HG02798 (cell line): Measurements from ENCODE around the gene PCDHA4.
"Not testable (repeated sequence)": the region's sequence is repeated elsewhere in the genome, so short reads cannot be mapped to it uniquely, and the experiment has no call there.

Experiments used
- ATAC-seq: cut with Tn5 transposase; IDR thresholded peaks from one replicate; pipeline ENCODE4 v1.9.1; 2021; ENCODE audit warnings: mild to moderate bottlenecking; ENCODE audit not compliant: unreplicated experiment, poor library complexity

PCDHA4 gene

GRCh38 chr5:140806834-140807775 lies at the start of gene PCDHA4:
PCDHA4 (plus strand) TSS chr5:140807068.
- ATAC-seq, result no peak

DNA sequence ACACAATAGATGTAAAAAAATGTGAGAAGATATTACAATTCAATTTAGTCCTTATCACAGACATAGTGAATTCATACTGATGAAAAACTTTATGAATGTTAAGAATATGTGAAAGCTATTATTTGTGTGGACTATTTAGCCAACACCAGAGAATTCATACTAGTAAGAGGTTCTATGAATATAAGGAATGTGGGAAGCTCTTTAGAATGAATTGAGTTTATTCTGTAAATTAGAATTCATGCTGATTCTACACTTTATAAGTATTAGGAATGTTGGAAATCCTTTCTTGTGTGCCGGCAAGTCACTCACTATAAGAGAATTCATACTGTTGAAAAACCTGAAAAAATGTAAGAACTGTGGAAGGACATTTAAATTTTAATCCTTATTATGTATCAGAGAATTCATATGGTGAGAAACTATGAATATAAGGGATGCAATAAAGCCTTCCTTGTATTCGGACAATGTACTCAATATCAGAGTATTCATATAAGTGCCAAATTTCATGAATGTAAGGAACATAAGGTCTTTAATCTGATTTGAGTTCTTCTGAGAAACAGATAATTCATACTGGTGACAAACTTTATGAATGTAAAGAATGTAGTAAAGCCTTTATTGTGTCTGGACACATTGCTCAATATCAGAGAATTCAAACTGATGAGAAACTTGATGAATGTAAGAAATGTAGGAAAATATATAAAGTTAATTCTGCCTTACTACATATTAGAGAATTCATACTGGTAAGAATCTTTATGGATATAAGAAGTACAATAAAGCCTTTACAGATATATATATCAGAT lies 42.5 kb upstream of the PCDHA4 start:
- no peak for ATAC-seq

DNA sequence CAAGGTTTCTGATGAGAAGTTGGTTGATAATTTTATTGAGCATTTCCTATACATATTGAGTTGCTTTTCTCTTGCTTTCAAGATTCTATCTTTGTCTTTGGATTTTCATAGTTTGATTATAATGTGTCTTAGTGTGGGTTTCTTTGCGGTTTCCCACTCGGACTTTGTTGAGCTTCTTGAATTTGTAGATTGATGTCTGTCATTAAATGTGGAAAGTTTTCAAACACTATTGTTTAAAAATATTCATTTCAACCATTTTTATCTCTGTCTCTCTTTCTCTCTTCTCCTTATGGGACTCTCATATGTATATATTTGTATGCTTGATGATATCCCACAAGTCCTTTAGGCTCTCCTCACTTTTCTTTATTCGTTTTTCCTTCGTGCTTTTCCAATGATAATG lies 39.4 kb upstream of the PCDHA4 start:
- no peak for ATAC-seq

- no peak for ATAC-seq
Observed at GRCh38 chr5:140780512-140780911, 26.4 kb upstream of the PCDHA4 start.

GRCh38 chr5:140785905-140786686 lies 20.8 kb upstream of the PCDHA4 start, which contains the start of gene PCDHA1:
PCDHA1 (plus strand) TSS chr5:140786140.
- ATAC-seq, result no peak

DNA sequence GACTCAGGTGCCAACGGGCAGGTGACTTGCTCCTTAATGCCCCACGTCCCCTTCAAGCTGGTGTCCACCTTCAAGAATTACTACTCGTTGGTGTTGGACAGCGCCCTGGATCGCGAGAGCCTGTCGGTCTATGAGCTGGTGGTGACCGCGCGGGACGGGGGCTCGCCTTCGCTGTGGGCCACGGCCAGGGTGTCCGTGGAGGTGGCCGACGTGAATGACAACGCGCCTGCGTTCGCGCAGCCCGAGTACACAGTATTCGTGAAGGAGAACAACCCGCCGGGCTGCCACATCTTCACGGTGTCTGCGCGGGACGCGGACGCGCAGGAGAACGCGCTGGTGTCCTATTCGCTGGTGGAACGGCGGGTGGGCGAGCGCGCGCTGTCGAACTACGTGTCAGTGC lies 19.4 kb upstream of the PCDHA4 start:
- ATAC-seq, result not testable (repeated sequence)

DNA sequence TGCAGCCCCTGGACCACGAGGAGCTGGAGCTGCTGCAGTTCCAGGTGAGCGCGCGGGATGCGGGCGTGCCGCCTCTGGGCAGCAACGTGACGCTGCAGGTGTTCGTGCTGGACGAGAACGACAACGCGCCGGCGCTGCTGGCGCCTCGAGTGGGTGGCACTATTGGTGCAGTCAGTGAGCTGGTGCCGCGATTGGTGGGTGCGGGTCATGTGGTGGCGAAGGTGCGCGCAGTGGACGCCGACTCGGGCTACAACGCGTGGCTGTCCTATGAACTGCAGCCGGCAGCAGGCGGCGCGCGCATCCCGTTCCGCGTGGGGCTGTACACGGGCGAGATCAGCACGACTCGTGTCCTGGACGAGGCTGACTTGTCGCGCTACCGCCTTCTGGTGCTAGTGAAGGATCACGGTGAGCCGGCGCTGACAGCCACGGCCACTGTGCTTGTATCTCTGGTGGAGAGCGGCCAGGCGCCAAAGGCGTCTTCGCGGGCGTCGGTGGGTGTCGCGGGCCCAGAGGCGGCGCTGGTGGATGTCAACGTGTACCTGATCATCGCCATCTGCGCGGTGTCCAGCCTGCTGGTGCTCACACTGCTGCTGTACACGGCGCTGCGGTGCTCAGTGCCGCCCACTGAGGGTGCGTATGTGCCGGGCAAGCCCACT lies 18.9 kb upstream of the PCDHA4 start:
- not testable (repeated sequence) for ATAC-seq

DNA sequence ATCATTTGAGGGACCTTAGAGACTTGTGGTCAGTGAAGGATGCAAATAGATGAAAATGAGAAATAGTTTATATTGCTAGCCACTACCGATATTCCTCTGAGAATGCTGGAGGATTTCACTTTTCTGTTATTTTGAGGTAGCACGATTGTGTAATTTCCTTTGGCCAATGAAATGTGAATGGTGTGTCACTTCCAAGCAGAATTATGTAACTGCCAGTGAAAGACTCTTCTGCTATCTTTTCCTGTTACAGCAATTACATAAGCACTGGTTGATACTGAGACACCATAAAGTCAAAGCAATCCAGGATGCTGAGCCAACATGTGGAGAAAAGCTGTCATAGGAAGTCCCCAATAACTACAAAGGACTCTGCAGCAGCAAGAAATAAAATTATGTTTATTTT lies 15.8 kb upstream of the PCDHA4 start:
- ATAC-seq, result no peak

- ATAC-seq, result no peak
Observed at GRCh38 chr5:140794595-140795258, 12.1 kb upstream of the PCDHA4 start, which contains the start of gene PCDHA2. PCDHA2 (plus strand) TSS chr5:140794852.

GRCh38 chr5:140795259-140795641 lies 11.6 kb upstream of the PCDHA4 start:
- ATAC-seq, result no peak

- ATAC-seq, result not testable (repeated sequence)
Observed at GRCh38 chr5:140796072-140796717, 10.7 kb upstream of the PCDHA4 start.

DNA sequence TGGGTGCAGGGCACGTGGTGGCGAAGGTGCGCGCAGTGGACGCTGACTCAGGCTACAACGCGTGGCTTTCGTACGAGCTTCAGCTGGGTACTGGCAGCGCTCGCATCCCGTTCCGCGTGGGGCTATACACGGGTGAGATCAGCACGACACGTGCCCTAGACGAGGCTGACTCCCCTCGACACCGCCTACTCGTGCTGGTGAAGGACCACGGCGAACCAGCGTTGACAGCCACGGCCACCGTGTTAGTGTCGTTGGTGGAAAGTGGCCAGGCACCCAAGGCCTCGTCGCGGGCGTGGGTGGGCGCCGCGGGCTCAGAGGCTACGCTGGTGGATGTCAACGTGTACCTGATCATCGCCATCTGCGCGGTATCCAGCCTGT lies 10.2 kb upstream of the PCDHA4 start:
- ATAC-seq, result no peak

DNA sequence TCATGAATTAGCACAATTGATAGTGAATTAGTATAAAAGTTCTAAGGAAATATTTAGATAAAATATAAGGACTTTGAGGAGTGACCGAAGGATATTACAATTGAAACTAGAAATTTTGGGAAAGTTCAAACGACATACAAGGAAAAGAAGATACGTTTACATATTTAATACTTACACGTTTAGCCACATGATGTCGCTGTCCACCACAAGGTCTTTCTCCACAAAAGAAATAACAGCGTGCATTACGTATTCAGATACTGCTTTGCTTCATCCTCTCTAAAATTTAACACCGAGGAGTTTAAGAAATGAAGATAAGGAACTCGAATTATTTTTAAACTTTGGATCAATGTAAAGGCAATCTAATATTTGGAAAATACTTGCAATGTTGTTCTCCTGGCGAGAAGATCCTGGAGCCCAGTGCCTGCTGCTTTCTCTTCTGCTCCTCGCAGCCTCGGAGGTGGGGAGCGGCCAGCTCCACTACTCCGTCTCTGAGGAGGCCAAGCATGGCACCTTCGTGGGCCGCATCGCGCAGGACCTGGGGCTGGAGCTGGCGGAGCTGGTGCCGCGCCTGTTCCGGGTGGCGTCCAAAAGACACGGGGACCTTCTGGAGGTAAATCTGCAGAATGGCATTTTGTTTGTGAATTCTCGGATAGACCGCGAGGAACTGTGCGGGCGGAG lies 5.9 kb upstream of the PCDHA4 start, which contains the start of gene PCDHA3:
Gene PCDHA3, plus strand, starts transcription at position 242 of the 678 bp plus-strand sequence.
- no peak for ATAC-seq

- ATAC-seq, result no peak
Observed at GRCh38 chr5:140801494-140801841, 5.4 kb upstream of the PCDHA4 start.

DNA sequence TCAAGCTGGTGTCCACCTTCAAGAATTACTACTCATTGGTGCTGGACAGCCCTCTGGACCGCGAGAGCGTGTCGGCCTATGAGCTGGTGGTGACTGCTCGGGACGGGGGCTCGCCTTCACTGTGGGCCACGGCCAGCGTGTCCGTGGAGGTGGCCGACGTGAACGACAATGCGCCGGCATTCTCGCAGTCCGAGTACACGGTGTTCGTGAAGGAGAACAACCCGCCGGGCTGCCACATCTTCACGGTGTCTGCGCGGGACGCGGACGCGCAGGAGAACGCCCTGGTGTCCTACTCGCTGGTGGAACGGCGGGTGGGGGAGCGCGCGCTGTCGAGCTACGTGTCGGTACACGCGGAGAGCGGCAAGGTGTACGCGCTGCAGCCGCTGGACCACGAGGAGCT lies 4.5 kb upstream of the PCDHA4 start:
- not testable (repeated sequence) for ATAC-seq

- ATAC-seq, result no peak
Observed at GRCh38 chr5:140802781-140803271, 4.0 kb upstream of the PCDHA4 start.

GRCh38 chr5:140808241-140808888 lies 1.5 kb downstream of the PCDHA4 start:
- ATAC-seq, result not testable (repeated sequence)

GRCh38 chr5:140808889-140809291 lies 2.0 kb downstream of the PCDHA4 start:
- no peak for ATAC-seq
